Measurements from ENCODE around the gene DCAF5.

DCAF5 gene

GRCh38 chr14:69161590-69161989 is 8.7 kb upstream of the DCAF5 start:
- Mint-ChIP-seq H3K9me3 (peaks cover 36% of the 10 kb centered on the region), H3K36me3 (ENCODE audit: low read depth) (no peaks in the 10 kb centered on the region), H3K4me3 (no peak overlapping the region), H3K4me1 (no peaks in the 10 kb centered on the region), H3K27me3 (ENCODE audit: low read depth) (peaks cover 3% of the 10 kb centered on the region), H3K27ac (no peak overlapping the region)
- TF ChIP-seq, protein P1, sequence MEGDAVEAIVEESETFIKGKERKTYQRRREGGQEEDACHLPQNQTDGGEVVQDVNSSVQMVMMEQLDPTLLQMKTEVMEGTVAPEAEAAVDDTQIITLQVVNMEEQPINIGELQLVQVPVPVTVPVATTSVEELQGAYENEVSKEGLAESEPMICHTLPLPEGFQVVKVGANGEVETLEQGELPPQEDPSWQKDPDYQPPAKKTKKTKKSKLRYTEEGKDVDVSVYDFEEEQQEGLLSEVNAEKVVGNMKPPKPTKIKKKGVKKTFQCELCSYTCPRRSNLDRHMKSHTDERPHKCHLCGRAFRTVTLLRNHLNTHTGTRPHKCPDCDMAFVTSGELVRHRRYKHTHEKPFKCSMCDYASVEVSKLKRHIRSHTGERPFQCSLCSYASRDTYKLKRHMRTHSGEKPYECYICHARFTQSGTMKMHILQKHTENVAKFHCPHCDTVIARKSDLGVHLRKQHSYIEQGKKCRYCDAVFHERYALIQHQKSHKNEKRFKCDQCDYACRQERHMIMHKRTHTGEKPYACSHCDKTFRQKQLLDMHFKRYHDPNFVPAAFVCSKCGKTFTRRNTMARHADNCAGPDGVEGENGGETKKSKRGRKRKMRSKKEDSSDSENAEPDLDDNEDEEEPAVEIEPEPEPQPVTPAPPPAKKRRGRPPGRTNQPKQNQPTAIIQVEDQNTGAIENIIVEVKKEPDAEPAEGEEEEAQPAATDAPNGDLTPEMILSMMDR (IDR thresholded peaks at IDR 0.05; ENCODE audit: unreplicated experiment in 3 of 3) = no peak

DNA sequence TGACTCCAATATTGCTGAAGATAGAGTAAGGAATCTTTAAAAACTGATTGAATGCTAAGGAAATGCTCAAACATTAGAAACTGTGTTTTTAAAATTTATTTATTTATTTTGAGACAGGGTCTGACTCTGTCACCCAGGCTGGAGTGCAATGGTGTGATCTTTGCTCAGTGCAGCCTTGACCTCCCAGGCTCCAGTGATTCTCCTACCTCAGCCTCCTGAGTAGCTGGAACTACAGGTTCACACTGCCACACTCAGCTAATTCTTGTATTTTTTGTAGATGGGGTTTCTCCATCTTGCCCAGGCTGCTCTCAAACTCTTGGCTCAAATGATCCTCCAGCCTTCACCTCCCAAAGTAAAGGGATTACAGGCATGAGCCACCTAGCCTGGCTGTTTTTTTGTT is 3.3 kb upstream of the DCAF5 start:
- peaks cover 10% of the 10 kb centered on the region for H3K27me3 Mint-ChIP-seq (ENCODE audit: low read depth)
- no peak overlapping the region for H3K4me3 Mint-ChIP-seq
- peaks cover 8% of the 10 kb centered on the region for H3K4me1 Mint-ChIP-seq
- no peaks in the 10 kb centered on the region for H3K36me3 Mint-ChIP-seq (ENCODE audit: low read depth)
- TF ChIP-seq, protein P1 (IDR thresholded peaks at IDR 0.05; ENCODE audit: unreplicated experiment in 3 of 3) = no peak
- H3K27ac Mint-ChIP-seq = no peak overlapping the region
- no peaks in the 10 kb centered on the region for H3K9me3 Mint-ChIP-seq

DNA sequence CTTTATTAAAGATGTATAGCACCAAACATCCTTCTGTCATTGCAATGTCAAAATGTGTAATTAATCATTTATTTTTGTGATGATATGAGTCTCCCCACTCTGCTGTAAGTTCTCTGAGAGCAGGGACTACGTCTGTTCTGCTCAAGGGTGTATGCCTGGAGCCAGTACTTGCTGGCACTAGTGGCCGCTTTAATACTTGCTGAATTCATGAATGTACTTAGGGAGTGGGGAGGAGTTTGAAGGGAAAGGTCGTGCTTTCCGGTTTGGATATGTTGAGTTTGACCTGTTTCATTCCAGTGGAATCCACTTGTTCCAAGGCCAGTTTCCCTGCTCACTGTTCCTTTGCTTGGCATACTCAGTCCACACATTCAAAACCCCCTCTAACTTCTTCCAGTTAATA is 1.9 kb upstream of the DCAF5 start:
- TF ChIP-seq, protein P1 (IDR thresholded peaks at IDR 0.05; ENCODE audit: unreplicated experiment in 3 of 3) = no peak
- no peaks in the 10 kb centered on the region for H3K36me3 Mint-ChIP-seq (ENCODE audit: low read depth)
- H3K27me3 Mint-ChIP-seq (ENCODE audit: low read depth) = peaks cover 10% of the 10 kb centered on the region
- H3K27ac Mint-ChIP-seq = peak overlapping the region; percentile 42 to 84 (median 71)
- H3K4me1 Mint-ChIP-seq = peaks cover 22% of the 10 kb centered on the region
- peak overlapping the region; percentile 61 to 81 (median 78) for H3K4me3 Mint-ChIP-seq
- no peaks in the 10 kb centered on the region for H3K9me3 Mint-ChIP-seq

- Mint-ChIP-seq H3K4me1 (peaks cover 28% of the 10 kb centered on the region), H3K27ac (peak overlapping the region; percentile 90 to 98 (median 97)), H3K36me3 (ENCODE audit: low read depth) (peaks cover 7% of the 10 kb centered on the region), H3K4me3 (peak overlapping the region; percentile 88 to 94 (median 91)), H3K27me3 (ENCODE audit: low read depth) (peaks cover 10% of the 10 kb centered on the region), H3K9me3 (no peaks in the 10 kb centered on the region)
- TF ChIP-seq, protein P1 (IDR thresholded peaks at IDR 0.05; ENCODE audit: unreplicated experiment in 3 of 3) = no peak
Measured at GRCh38 chr14:69153873-69154270, 953 bp upstream of the DCAF5 start.

- peak overlapping the region; percentile 90 to 98 (median 97) for H3K27ac Mint-ChIP-seq
- H3K36me3 Mint-ChIP-seq (ENCODE audit: low read depth) = peaks cover 12% of the 10 kb centered on the region
- no peaks in the 10 kb centered on the region for H3K9me3 Mint-ChIP-seq
- TF ChIP-seq, protein P1 (IDR thresholded peaks at IDR 0.05; ENCODE audit: unreplicated experiment in 3 of 3) = no peak
- H3K4me1 Mint-ChIP-seq = peaks cover 28% of the 10 kb centered on the region
- peak overlapping the region; percentile 88 to 98 (median 91) for H3K4me3 Mint-ChIP-seq
- peaks cover 10% of the 10 kb centered on the region for H3K27me3 Mint-ChIP-seq (ENCODE audit: low read depth)
Measured at GRCh38 chr14:69153152-69153872, 393 bp upstream of the DCAF5 start.
